HepG2 (cell line): ENCODE data around the gene TMC8. TPM values are rescaled to one million over a fixed set of nuclear protein-coding genes. Genes with fewer than 3 reads are reported as not detected.

Experiments used
- BORCS8-MEF2B ChIP-seq: sonication (generic); formaldehyde crosslinking; IDR thresholded peaks from 2 replicates; pipeline ENCODE4 v1.8.0; 2022; ENCODE audit warnings: mild to moderate bottlenecking, missing genetic modification reagents
- BRD4 ChIP-seq: sonication (generic); formaldehyde crosslinking; IDR thresholded peaks from 2 replicates; pipeline ENCODE4 v1.4.0; 2020; ENCODE audit warnings: missing genetic modification reagents
- HOXD1 ChIP-seq: sonication (generic); formaldehyde crosslinking; IDR thresholded peaks from 2 replicates; pipeline ENCODE4 v1.5.0; 2020; ENCODE audit warnings: missing genetic modification reagents
- KDM3A ChIP-seq: IDR thresholded peaks from 2 replicates; pipeline ENCODE4 v1.6.1; 2018; ENCODE audit warnings: low read depth, missing compliant biosample characterization
- MXD4 ChIP-seq: IDR thresholded peaks from 2 replicates; pipeline ENCODE4 v1.6.1; 2016; ENCODE audit warnings: mild to moderate bottlenecking, missing biosample characterization, missing genetic modification reagents
- NCOA2 ChIP-seq: sonication (generic); formaldehyde crosslinking; IDR thresholded peaks from 2 replicates; pipeline ENCODE4 v1.8.0; 2022; ENCODE audit warnings: inconsistent platforms
- RFX3 ChIP-seq: IDR thresholded peaks from 2 replicates; pipeline ENCODE4 v1.6.1; 2016; ENCODE audit warnings: missing biosample characterization, missing genetic modification reagents
- RFXANK ChIP-seq: IDR thresholded peaks from 2 replicates; pipeline ENCODE4 v1.6.1; 2016
- SIX1 ChIP-seq: sonication (generic); formaldehyde crosslinking; IDR thresholded peaks from 2 replicates; pipeline ENCODE4 v1.4.0; 2020; ENCODE audit warnings: missing genetic modification reagents, borderline replicate concordance
- SMC3 ChIP-seq: IDR thresholded peaks from 2 replicates; pipeline ENCODE4 v1.6.1; 2011; ENCODE audit warnings: low read length, improper control_type of control experiment
- STAT5B ChIP-seq: sonication (generic); formaldehyde crosslinking; IDR thresholded peaks from 2 replicates; pipeline ENCODE4 v1.4.0; 2020; ENCODE audit warnings: missing genetic modification reagents
- THAP9 ChIP-seq: sonication (generic); formaldehyde crosslinking; IDR thresholded peaks from 2 replicates; pipeline ENCODE4; 2020; ENCODE audit warnings: missing genetic modification reagents, mild to moderate bottlenecking, borderline replicate concordance
- TSC22D2 ChIP-seq: sonication (generic); formaldehyde crosslinking; IDR thresholded peaks from 2 replicates; pipeline ENCODE4 v1.5.1; 2020; ENCODE audit warnings: missing genetic modification reagents, mild to moderate bottlenecking, borderline replicate concordance
- XRCC5 ChIP-seq: fragments of 200-400 bp; formaldehyde crosslinking; optimal IDR thresholded peaks from 2 replicates; pipeline ENCODE3; 2017; ENCODE audit warnings: mild to moderate bottlenecking, low read length
- ZBTB1 ChIP-seq: sonication (generic); formaldehyde crosslinking; IDR thresholded peaks from 2 replicates; pipeline ENCODE4 v1.4.0; 2020; ENCODE audit warnings: missing genetic modification reagents, borderline replicate concordance
- ZFY ChIP-seq: sonication (generic); formaldehyde crosslinking; IDR thresholded peaks from 2 replicates; pipeline ENCODE4 v1.4.0; 2020; ENCODE audit warnings: missing genetic modification reagents
- ZKSCAN5 ChIP-seq: sonication (generic); formaldehyde crosslinking; IDR thresholded peaks from 2 replicates; pipeline ENCODE4 v1.5.1; 2020; ENCODE audit warnings: mild to moderate bottlenecking, missing genetic modification reagents
- ZNF34 ChIP-seq: sonication (generic); formaldehyde crosslinking; IDR thresholded peaks from 2 replicates; pipeline ENCODE4 v1.4.0; 2020; ENCODE audit warnings: mild to moderate bottlenecking, missing genetic modification reagents, borderline replicate concordance
- ZNF749 ChIP-seq: sonication (generic); formaldehyde crosslinking; IDR thresholded peaks from 2 replicates; pipeline ENCODE4 v1.8.0; 2022; ENCODE audit warnings: mild to moderate bottlenecking, missing genetic modification reagents, moderate library complexity, borderline replicate concordance
- ZSCAN12 ChIP-seq: sonication (generic); formaldehyde crosslinking; IDR thresholded peaks from 2 replicates; pipeline ENCODE4 v1.9.0; 2021; ENCODE audit warnings: mild to moderate bottlenecking, missing genetic modification reagents
- polyA plus RNA-seq, 8 experiments: library from polyadenylated mRNA; depleted of rRNA in 3 of 8; stranded (reverse) in 7 of 8; unstranded in 1 of 8; fragments of >200 nt; fragmentation: Illumina TruSeq in 4 of 8; extraction: Trizol in 4 of 8; gene quantifications; 2 replicates each; pipeline versions ENCODE4 v1.2.1 to v1.2.3, GENCODE V29; 2011 to 2016; ENCODE audit warnings: low read depth in 4 of 8, missing spikeins in 1 of 8, mixed read lengths in 1 of 8; ENCODE audit not compliant: insufficient read depth in 1 of 8
- total RNA-seq, 5 experiments: library from RNA; depleted of rRNA; stranded (reverse); fragments of >200 nt; fragmentation: Illumina TruSeq; extraction: Trizol; gene quantifications; 2 replicates each; pipeline ENCODE4 v1.2.3, GENCODE V29; 2016; ENCODE audit warnings: low read depth in 1 of 5
- TF ChIP-seq, protein P1 (sequence below): fragments of 450-650 bp; IDR thresholded peaks from 2 replicates; pipeline ENCODE4 v1.6.1; 2016
- TF ChIP-seq, protein P2 (sequence below): sonication (generic); formaldehyde crosslinking; IDR thresholded peaks from 2 replicates; pipeline ENCODE4 v1.9.0; 2021; ENCODE audit warnings: missing genetic modification reagents, mild to moderate bottlenecking, borderline replicate concordance
- TF ChIP-seq, protein P3 (sequence below): sonication (generic); formaldehyde crosslinking; IDR thresholded peaks from 2 replicates; pipeline ENCODE4 v1.9.0; 2021; ENCODE audit warnings: missing genetic modification reagents, borderline replicate concordance

The TMC8 gene
- total and polyA plus RNA-seq, 2 of the 13 experiments (the other 11 are each of a cell fraction or from before 2014, with no cell fraction given): 0.53 to 7.8 TPM

DNA sequence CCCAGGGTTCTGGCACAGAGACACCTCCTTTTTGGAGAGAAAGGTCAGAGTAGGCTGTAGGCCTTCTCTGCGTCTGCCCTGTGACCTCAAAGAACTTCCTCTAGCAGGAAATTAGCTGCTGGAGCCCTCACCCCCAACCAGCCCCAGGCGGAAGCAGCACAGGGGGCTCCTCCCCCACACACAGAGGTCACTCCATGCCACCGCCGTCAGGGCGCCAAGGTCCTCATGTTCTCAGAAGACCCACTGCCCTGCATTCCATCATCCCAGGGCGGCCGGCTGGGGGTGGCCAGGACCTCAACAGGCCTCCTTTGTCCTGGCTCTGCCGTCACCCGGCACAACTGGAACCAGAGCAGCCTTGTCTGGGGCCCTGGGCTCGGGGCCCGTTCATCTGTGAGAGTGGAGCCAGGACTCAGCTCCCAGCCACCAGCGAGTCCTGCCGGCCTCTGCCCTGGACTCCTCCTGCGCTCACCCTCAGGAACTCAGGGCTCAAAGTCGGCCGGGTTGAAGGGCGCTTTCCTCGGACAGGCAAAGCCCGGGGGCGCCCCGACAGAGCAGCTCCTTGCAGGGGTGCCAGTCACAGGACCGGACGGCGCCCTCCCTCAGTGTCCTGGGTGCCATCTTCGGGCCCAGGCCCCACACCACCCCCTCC, 3.2 kb upstream of the TMC8 start (continued):
- TF ChIP-seq, protein P1, sequence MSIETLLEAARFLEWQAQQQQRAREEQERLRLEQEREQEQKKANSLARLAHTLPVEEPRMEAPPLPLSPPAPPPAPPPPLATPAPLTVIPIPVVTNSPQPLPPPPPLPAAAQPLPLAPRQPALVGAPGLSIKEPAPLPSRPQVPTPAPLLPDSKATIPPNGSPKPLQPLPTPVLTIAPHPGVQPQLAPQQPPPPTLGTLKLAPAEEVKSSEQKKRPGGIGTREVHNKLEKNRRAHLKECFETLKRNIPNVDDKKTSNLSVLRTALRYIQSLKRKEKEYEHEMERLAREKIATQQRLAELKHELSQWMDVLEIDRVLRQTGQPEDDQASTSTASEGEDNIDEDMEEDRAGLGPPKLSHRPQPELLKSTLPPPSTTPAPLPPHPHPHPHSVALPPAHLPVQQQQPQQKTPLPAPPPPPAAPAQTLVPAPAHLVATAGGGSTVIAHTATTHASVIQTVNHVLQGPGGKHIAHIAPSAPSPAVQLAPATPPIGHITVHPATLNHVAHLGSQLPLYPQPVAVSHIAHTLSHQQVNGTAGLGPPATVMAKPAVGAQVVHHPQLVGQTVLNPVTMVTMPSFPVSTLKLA: no peak
- TF ChIP-seq ZFY (CRISPR knock-in tag): peak; percentile 63
- TF ChIP-seq, protein P2, sequence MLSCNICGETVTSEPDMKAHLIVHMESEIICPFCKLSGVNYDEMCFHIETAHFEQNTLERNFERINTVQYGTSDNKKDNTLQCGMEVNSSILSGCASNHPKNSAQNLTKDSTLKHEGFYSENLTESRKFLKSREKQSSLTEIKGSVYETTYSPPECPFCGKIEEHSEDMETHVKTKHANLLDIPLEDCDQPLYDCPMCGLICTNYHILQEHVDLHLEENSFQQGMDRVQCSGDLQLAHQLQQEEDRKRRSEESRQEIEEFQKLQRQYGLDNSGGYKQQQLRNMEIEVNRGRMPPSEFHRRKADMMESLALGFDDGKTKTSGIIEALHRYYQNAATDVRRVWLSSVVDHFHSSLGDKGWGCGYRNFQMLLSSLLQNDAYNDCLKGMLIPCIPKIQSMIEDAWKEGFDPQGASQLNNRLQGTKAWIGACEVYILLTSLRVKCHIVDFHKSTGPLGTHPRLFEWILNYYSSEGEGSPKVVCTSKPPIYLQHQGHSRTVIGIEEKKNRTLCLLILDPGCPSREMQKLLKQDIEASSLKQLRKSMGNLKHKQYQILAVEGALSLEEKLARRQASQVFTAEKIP (CRISPR knock-in tag): no peak
- peak; percentile 21; the same call in 1 of the 2 replicates for TF ChIP-seq ZNF749 (CRISPR knock-in tag)
- peak; percentile 23; the same call in 1 of the 2 replicates for TF ChIP-seq RFXANK
- TF ChIP-seq BORCS8-MEF2B (CRISPR knock-in tag): 0 out of 2 replicates have a peak, but pooled peaks have one; percentile 58
- peak; percentile 95 for TF ChIP-seq KDM3A (CRISPR knock-in tag)
- TF ChIP-seq THAP9 (CRISPR knock-in tag): peak; percentile 89; the same call in 1 of the 2 replicates
- TF ChIP-seq SIX1: 0 out of 2 replicates have a peak, but pooled peaks have one; percentile 55
- TF ChIP-seq BRD4 (CRISPR knock-in tag): peak; percentile 76
- no peak for TF ChIP-seq SMC3
- peak; percentile 77 for TF ChIP-seq MXD4
- peak; percentile 3; the same call in 1 of the 2 replicates for TF ChIP-seq HOXD1 (CRISPR knock-in tag)
- no peak for TF ChIP-seq RFX3 (CRISPR knock-in tag)
- TF ChIP-seq STAT5B: 0 out of 2 replicates have a peak, but pooled peaks have one; percentile 70
- peak; percentile 54 for TF ChIP-seq XRCC5
- 0 out of 2 replicates have a peak, but pooled peaks have one; percentile 53 for TF ChIP-seq ZBTB1
- TF ChIP-seq ZNF34 (CRISPR knock-in tag): no peak
- TF ChIP-seq TSC22D2: peak; percentile 57; the same call in 1 of the 2 replicates
- TF ChIP-seq ZSCAN12 (CRISPR knock-in tag): no peak
- no peak for TF ChIP-seq ZKSCAN5
- TF ChIP-seq NCOA2 (CRISPR knock-in tag): peak; percentile 82
- TF ChIP-seq, protein P3, sequence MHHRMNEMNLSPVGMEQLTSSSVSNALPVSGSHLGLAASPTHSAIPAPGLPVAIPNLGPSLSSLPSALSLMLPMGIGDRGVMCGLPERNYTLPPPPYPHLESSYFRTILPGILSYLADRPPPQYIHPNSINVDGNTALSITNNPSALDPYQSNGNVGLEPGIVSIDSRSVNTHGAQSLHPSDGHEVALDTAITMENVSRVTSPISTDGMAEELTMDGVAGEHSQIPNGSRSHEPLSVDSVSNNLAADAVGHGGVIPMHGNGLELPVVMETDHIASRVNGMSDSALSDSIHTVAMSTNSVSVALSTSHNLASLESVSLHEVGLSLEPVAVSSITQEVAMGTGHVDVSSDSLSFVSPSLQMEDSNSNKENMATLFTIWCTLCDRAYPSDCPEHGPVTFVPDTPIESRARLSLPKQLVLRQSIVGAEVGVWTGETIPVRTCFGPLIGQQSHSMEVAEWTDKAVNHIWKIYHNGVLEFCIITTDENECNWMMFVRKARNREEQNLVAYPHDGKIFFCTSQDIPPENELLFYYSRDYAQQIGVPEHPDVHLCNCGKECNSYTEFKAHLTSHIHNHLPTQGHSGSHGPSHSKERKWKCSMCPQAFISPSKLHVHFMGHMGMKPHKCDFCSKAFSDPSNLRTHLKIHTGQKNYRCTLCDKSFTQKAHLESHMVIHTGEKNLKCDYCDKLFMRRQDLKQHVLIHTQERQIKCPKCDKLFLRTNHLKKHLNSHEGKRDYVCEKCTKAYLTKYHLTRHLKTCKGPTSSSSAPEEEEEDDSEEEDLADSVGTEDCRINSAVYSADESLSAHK: no peak
